HEK293 (cell line): ENCODE data around the gene UBE2V1.

Experiments
- HOXA7 ChIP-seq: sonication (generic); formaldehyde crosslinking; IDR thresholded peaks from 2 replicates; pipeline ENCODE4 v1.8.1; 2022; ENCODE audit warnings: missing genetic modification reagents, borderline replicate concordance
- HOXC10 ChIP-seq: sonication (generic); formaldehyde crosslinking; IDR thresholded peaks from 2 replicates; pipeline ENCODE4 v1.8.1; 2023; ENCODE audit warnings: mild to moderate bottlenecking, missing genetic modification reagents
- IKZF3 ChIP-seq: fragments of 450-650 bp; IDR thresholded peaks from 2 replicates; pipeline ENCODE4 v1.5.0; 2018; ENCODE audit warnings: missing biosample characterization, mild to moderate bottlenecking, missing genetic modification characterization, moderate library complexity
- INSM2 ChIP-seq: fragments of 450-650 bp; formaldehyde crosslinking; IDR thresholded peaks from 2 replicates; pipeline ENCODE4 v1.5.1; 2016; ENCODE audit warnings: missing biosample characterization, missing genetic modification characterization
- KLF1 ChIP-seq: fragments of 450-650 bp; formaldehyde crosslinking; IDR thresholded peaks from 2 replicates; pipeline ENCODE4 v1.5.1; 2016; ENCODE audit warnings: missing biosample characterization, missing genetic modification characterization
- KLF10 ChIP-seq: fragments of 450-650 bp; IDR thresholded peaks from 2 replicates; pipeline ENCODE4 v1.5.1; 2018; ENCODE audit warnings: missing biosample characterization, mild to moderate bottlenecking, missing genetic modification characterization
- OSR2 ChIP-seq: fragments of 450-650 bp; formaldehyde crosslinking; IDR thresholded peaks from 2 replicates; pipeline ENCODE4 v1.5.1; 2016; ENCODE audit warnings: missing biosample characterization, missing genetic modification characterization
- SCRT2 ChIP-seq: fragments of 450-650 bp; formaldehyde crosslinking; IDR thresholded peaks from 2 replicates; pipeline ENCODE4 v1.5.1; 2016; ENCODE audit warnings: missing biosample characterization, missing genetic modification characterization
- YY1 ChIP-seq: fragments of 450-650 bp; formaldehyde crosslinking; IDR thresholded peaks from 2 replicates; pipeline ENCODE4 v1.5.1; 2018; ENCODE audit warnings: missing biosample characterization, missing genetic modification characterization
- ZNF19 ChIP-seq: fragments of 450-650 bp; formaldehyde crosslinking; IDR thresholded peaks from 2 replicates; pipeline ENCODE4; 2016; ENCODE audit warnings: missing biosample characterization, missing genetic modification characterization, low read depth
- ZNF221 ChIP-seq: fragments of 450-650 bp; formaldehyde crosslinking; IDR thresholded peaks from 2 replicates; pipeline ENCODE4 v1.5.1; 2017; ENCODE audit warnings: missing biosample characterization, missing genetic modification characterization, borderline replicate concordance
- ZNF223 ChIP-seq: fragments of 450-650 bp; formaldehyde crosslinking; IDR thresholded peaks from 2 replicates; pipeline ENCODE4 v1.5.1; 2016; ENCODE audit warnings: missing biosample characterization, missing genetic modification characterization
- ZNF335 ChIP-seq: fragments of 450-650 bp; formaldehyde crosslinking; conservative IDR thresholded peaks from 2 replicates; pipeline ENCODE4 v1.5.1; 2016; ENCODE audit warnings: missing biosample characterization, missing genetic modification characterization
- ZNF544 ChIP-seq: fragments of 450-650 bp; formaldehyde crosslinking; IDR thresholded peaks from 2 replicates; pipeline ENCODE4 v1.5.0; 2017; ENCODE audit warnings: missing biosample characterization, missing genetic modification characterization
- ZNF549 ChIP-seq: fragments of 450-650 bp; IDR thresholded peaks from 2 replicates; pipeline ENCODE4 v1.5.1; 2018; ENCODE audit warnings: missing biosample characterization, missing genetic modification characterization, mild to moderate bottlenecking, inconsistent platforms, moderate library complexity
- ZNF561 ChIP-seq: fragments of 450-650 bp; IDR thresholded peaks from 2 replicates; pipeline ENCODE4 v1.5.1; 2018; ENCODE audit warnings: missing biosample characterization, missing genetic modification characterization, borderline replicate concordance
- ZNF747 ChIP-seq: fragments of 450-650 bp; formaldehyde crosslinking; IDR thresholded peaks from 2 replicates; pipeline ENCODE4 v1.5.1; 2016; ENCODE audit warnings: missing biosample characterization, missing genetic modification characterization
- ZNF777 ChIP-seq: fragments of 450-650 bp; formaldehyde crosslinking; IDR thresholded peaks from 2 replicates; pipeline ENCODE4 v1.5.1; 2017; ENCODE audit warnings: missing biosample characterization, missing genetic modification characterization, borderline replicate concordance
- TF ChIP-seq, protein P1 (sequence below): fragments of 450-650 bp; formaldehyde crosslinking; IDR thresholded peaks from 2 replicates; pipeline ENCODE4 v1.5.1; 2016; ENCODE audit warnings: missing biosample characterization, missing genetic modification characterization
- TF ChIP-seq, protein P2 (sequence below): fragments of 450-650 bp; formaldehyde crosslinking; IDR thresholded peaks from 2 replicates; pipeline ENCODE4 v1.5.1; 2016; ENCODE audit warnings: missing biosample characterization, missing genetic modification characterization
- TF ChIP-seq, protein P3 (sequence below): fragments of 450-650 bp; formaldehyde crosslinking; IDR thresholded peaks from 2 replicates; pipeline ENCODE4 v1.5.1; 2016; ENCODE audit warnings: missing biosample characterization, missing genetic modification characterization, borderline replicate concordance
- TF ChIP-seq, protein P4 (sequence below): fragments of 450-650 bp; formaldehyde crosslinking; IDR thresholded peaks from 2 replicates; pipeline ENCODE4 v1.5.1; 2016; ENCODE audit warnings: missing biosample characterization, missing genetic modification characterization
- TF ChIP-seq, protein P5 (sequence below): fragments of 450-650 bp; formaldehyde crosslinking; IDR thresholded peaks from 2 replicates; pipeline ENCODE4 v1.5.1; 2017; ENCODE audit warnings: missing biosample characterization, mild to moderate bottlenecking, missing genetic modification characterization, moderate library complexity
- TF ChIP-seq, protein P6 (sequence below): fragments of 450-650 bp; formaldehyde crosslinking; IDR thresholded peaks from 2 replicates; pipeline ENCODE4 v1.5.1; 2016; ENCODE audit warnings: missing biosample characterization, missing genetic modification characterization

UBE2V1 gene

DNA sequence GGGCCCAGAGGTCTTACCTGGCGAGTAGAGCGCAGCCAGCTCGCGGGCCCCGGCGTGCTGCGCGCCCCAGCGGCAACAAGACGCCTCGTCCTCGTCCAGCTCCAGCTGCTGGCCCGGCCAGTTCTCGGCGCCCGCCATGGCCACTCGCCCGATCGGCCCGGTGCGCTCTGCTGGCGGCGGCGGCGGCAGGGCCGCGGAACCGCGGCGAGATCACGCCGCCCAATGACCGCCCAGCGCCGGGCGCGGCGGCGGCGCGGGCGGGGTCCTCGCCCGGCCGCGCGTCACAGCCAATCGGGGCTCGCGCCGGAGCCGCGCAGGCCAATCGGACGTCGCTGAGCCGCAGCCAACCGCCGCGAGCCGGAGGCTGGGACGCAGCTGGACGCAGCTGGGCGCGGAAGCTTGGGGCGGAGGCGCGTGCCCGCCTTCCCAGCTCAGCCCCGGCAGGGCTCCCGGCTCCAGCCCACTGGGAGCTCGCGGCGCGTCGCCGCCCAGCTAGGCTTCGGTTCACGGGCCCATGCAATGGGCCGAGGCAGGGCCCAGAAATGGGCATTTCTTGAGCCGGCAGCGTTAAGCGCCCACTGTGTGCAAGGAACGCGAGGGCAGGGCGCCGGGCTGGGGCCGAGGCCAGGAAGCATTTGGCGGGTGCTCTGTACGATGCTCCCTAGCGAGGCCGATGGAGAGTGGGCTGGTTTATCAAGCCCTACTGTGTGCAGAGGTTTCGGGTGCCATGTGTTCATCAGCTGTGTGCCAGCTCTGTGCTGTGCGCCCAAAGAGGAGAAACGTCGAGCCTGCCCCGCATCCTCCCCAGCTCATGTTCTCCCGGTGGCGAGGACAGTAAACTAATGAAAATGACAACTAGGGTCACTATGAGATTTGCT, 40.8 kb upstream of the UBE2V1 start, which contains the start of gene PEDS1 (continued):
- TF ChIP-seq KLF10 (tag by site-specific recombination) (peak; percentile 60; the same call in 1 of the 2 replicates), ZNF747 (tag by site-specific recombination) (no peak), HOXA7 (CRISPR knock-in tag) (no peak), ZNF549 (no peak), ZNF223 (no peak), KLF1 (tag by site-specific recombination) (no peak), ZNF561 (tag by site-specific recombination) (peak; percentile 86; the same call in 1 of the 2 replicates), INSM2 (tag by site-specific recombination) (0 out of 2 replicates have a peak, but pooled peaks have one; percentile 40), YY1 (tag by site-specific recombination) (0 out of 2 replicates have a peak, but pooled peaks have one; percentile 61), ZNF777 (tag by site-specific recombination) (no peak), ZNF221 (tag by site-specific recombination) (no peak), HOXC10 (peak; percentile 61; the same call in 1 of the 2 replicates), IKZF3 (tag by site-specific recombination) (peak; percentile 82), OSR2 (peak; percentile 55), ZNF335 (tag by site-specific recombination) (peak; percentile 58), SCRT2 (tag by site-specific recombination) (no peak), ZNF19 (no peak), ZNF544 (tag by site-specific recombination) (no peak)
- TF ChIP-seq, protein P1, sequence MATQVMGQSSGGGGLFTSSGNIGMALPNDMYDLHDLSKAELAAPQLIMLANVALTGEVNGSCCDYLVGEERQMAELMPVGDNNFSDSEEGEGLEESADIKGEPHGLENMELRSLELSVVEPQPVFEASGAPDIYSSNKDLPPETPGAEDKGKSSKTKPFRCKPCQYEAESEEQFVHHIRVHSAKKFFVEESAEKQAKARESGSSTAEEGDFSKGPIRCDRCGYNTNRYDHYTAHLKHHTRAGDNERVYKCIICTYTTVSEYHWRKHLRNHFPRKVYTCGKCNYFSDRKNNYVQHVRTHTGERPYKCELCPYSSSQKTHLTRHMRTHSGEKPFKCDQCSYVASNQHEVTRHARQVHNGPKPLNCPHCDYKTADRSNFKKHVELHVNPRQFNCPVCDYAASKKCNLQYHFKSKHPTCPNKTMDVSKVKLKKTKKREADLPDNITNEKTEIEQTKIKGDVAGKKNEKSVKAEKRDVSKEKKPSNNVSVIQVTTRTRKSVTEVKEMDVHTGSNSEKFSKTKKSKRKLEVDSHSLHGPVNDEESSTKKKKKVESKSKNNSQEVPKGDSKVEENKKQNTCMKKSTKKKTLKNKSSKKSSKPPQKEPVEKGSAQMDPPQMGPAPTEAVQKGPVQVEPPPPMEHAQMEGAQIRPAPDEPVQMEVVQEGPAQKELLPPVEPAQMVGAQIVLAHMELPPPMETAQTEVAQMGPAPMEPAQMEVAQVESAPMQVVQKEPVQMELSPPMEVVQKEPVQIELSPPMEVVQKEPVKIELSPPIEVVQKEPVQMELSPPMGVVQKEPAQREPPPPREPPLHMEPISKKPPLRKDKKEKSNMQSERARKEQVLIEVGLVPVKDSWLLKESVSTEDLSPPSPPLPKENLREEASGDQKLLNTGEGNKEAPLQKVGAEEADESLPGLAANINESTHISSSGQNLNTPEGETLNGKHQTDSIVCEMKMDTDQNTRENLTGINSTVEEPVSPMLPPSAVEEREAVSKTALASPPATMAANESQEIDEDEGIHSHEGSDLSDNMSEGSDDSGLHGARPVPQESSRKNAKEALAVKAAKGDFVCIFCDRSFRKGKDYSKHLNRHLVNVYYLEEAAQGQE = 0 out of 2 replicates have a peak, but pooled peaks have one; percentile 25
- TF ChIP-seq, protein P2, sequence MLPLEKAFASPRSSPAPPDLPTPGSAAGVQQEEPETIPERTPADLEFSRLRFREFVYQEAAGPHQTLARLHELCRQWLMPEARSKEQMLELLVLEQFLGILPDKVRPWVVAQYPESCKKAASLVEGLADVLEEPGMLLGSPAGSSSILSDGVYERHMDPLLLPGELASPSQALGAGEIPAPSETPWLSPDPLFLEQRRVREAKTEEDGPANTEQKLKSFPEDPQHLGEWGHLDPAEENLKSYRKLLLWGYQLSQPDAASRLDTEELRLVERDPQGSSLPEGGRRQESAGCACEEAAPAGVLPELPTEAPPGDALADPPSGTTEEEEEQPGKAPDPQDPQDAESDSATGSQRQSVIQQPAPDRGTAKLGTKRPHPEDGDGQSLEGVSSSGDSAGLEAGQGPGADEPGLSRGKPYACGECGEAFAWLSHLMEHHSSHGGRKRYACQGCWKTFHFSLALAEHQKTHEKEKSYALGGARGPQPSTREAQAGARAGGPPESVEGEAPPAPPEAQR (tag by site-specific recombination) = no peak
- TF ChIP-seq, protein P3, sequence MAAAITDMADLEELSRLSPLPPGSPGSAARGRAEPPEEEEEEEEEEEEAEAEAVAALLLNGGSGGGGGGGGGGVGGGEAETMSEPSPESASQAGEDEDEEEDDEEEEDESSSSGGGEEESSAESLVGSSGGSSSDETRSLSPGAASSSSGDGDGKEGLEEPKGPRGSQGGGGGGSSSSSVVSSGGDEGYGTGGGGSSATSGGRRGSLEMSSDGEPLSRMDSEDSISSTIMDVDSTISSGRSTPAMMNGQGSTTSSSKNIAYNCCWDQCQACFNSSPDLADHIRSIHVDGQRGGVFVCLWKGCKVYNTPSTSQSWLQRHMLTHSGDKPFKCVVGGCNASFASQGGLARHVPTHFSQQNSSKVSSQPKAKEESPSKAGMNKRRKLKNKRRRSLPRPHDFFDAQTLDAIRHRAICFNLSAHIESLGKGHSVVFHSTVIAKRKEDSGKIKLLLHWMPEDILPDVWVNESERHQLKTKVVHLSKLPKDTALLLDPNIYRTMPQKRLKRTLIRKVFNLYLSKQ (tag by site-specific recombination) = no peak
- TF ChIP-seq, protein P4, sequence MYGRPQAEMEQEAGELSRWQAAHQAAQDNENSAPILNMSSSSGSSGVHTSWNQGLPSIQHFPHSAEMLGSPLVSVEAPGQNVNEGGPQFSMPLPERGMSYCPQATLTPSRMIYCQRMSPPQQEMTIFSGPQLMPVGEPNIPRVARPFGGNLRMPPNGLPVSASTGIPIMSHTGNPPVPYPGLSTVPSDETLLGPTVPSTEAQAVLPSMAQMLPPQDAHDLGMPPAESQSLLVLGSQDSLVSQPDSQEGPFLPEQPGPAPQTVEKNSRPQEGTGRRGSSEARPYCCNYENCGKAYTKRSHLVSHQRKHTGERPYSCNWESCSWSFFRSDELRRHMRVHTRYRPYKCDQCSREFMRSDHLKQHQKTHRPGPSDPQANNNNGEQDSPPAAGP = peak; percentile 56; the same call in 1 of the 2 replicates
- TF ChIP-seq, protein P5, sequence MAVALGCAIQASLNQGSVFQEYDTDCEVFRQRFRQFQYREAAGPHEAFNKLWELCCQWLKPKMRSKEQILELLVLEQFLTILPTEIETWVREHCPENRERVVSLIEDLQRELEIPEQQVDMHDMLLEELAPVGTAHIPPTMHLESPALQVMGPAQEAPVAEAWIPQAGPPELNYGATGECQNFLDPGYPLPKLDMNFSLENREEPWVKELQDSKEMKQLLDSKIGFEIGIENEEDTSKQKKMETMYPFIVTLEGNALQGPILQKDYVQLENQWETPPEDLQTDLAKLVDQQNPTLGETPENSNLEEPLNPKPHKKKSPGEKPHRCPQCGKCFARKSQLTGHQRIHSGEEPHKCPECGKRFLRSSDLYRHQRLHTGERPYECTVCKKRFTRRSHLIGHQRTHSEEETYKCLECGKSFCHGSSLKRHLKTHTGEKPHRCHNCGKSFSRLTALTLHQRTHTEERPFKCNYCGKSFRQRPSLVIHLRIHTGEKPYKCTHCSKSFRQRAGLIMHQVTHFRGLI (tag by site-specific recombination) = peak; percentile 77
- TF ChIP-seq, protein P6, sequence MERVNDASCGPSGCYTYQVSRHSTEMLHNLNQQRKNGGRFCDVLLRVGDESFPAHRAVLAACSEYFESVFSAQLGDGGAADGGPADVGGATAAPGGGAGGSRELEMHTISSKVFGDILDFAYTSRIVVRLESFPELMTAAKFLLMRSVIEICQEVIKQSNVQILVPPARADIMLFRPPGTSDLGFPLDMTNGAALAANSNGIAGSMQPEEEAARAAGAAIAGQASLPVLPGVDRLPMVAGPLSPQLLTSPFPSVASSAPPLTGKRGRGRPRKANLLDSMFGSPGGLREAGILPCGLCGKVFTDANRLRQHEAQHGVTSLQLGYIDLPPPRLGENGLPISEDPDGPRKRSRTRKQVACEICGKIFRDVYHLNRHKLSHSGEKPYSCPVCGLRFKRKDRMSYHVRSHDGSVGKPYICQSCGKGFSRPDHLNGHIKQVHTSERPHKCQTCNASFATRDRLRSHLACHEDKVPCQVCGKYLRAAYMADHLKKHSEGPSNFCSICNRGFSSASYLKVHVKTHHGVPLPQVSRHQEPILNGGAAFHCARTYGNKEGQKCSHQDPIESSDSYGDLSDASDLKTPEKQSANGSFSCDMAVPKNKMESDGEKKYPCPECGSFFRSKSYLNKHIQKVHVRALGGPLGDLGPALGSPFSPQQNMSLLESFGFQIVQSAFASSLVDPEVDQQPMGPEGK (tag by site-specific recombination) = 0 out of 2 replicates have a peak, but pooled peaks have one; percentile 23
